GM12878 (cell line): ENCODE results near the gene DIMT1. TPM values are rescaled to one million over a fixed set of nuclear protein-coding genes. Genes with fewer than 3 reads are reported as not detected.

Source experiments
- ATAC-seq: fragments of 200-7000 bp; cut with Tn5 transposase; 3 replicates; pipeline ENCODE4 v1.9.1; 2020; ENCODE audit warnings: mild to moderate bottlenecking, moderate library complexity
- BruUV-seq: library from RNA; stranded (reverse); fragments of 400-500 nt; replicated peaks from 2 replicates; lab custom pipeline; 2021; lab: Mats Ljungman, UMichigan
- CTCF ChIA-PET: fragments of 300-600 bp; sonication (Branson Sonifier 250); formaldehyde crosslinking; extraction: SDS; loops from one replicate; lab custom pipeline; 2021; ENCODE audit warnings: inconsistent platforms; lab: Yijun Ruan, JAX
- POLR2A ChIA-PET: fragments of 350-600 bp; formaldehyde crosslinking; extraction: SDS; loops from one replicate; lab custom pipeline; 2021; ENCODE audit warnings: inconsistent platforms; lab: Charles Lee
- RAD21 ChIA-PET: fragments of 300-600 bp; sonication (Branson Sonifier 250); formaldehyde crosslinking; loops from one replicate; lab custom pipeline; 2023; ENCODE audit warnings: antibody characterized with exemption; ENCODE audit not compliant: unreplicated experiment; lab: Charles Lee
- SMC1A ChIA-PET: fragments of 300-600 bp; sonication (Branson Sonifier 250); formaldehyde crosslinking; loops from one replicate; lab custom pipeline; 2023; ENCODE audit not compliant: unreplicated experiment, uncharacterized antibody; lab: Charles Lee
- DNase-seq: peaks from one replicate; pipeline ENCODE4 v3.0.0-alpha.2; 2011; ENCODE audit warnings: low read depth, low spot score
- FAIRE-seq: peaks from 3 replicates; lab custom pipeline; 2011; peaks lifted over from hg19 to GRCh38; lab: Jason Lieb, UNC
- H2AFZ ChIP-seq: 2 replicates; pipeline ENCODE4 v1.6.0; 2011; ENCODE audit warnings: low read depth, low read length, control low read depth; ENCODE audit not compliant: control insufficient read depth
- H3K27ac ChIP-seq: 2 replicates; pipeline ENCODE4 v1.5.1; 2011; ENCODE audit warnings: control low read depth; ENCODE audit not compliant: control insufficient read depth, insufficient read depth
- H3K27me3 ChIP-seq, 2 experiments: replicated peaks in 1 of 2; 2 replicates each; pipeline versions ENCODE4 v1.6.0 to v1.6.1; 2011; ENCODE audit warnings: low read length in 1 of 2; ENCODE audit not compliant: control insufficient read depth in 2 of 2, insufficient read depth in 2 of 2
- H3K36me3 ChIP-seq, 2 experiments: 2 replicates each; pipeline ENCODE4 v1.5.1; 2011; ENCODE audit warnings: low read length in 1 of 2; ENCODE audit not compliant: control insufficient read depth in 2 of 2, insufficient read depth in 2 of 2
- H3K4me1 ChIP-seq: 2 replicates; pipeline ENCODE4 v1.6.1; 2011; ENCODE audit warnings: mild to moderate bottlenecking, low read length, moderate library complexity, mixed read lengths; ENCODE audit not compliant: control insufficient read depth, insufficient read depth
- H3K4me2 ChIP-seq: 2 replicates; pipeline ENCODE4 v1.6.0; 2011; ENCODE audit warnings: control low read depth; ENCODE audit not compliant: control insufficient read depth, insufficient read depth
- H3K4me3 ChIP-seq: fragments of 200-600 bp; sonication (generic); 2 replicates; pipeline ENCODE4 v1.5.1; 2016
- H3K79me2 ChIP-seq: 2 replicates; pipeline ENCODE4 v1.6.0; 2011; ENCODE audit warnings: low read length; ENCODE audit not compliant: control insufficient read depth, insufficient read depth
- H3K9ac ChIP-seq: 2 replicates; pipeline ENCODE4 v1.8.0; 2011; ENCODE audit warnings: low read length, control low read depth, mixed read lengths; ENCODE audit not compliant: control insufficient read depth, insufficient read depth
- H3K9me3 ChIP-seq: replicated peaks from 3 replicates; pipeline ENCODE4 v1.5.1; 2011; ENCODE audit warnings: mild to moderate bottlenecking, low read length; ENCODE audit not compliant: control insufficient read depth, insufficient read depth
- H4K20me1 ChIP-seq: 2 replicates; pipeline ENCODE4 v1.6.0; 2011; ENCODE audit not compliant: control insufficient read depth, insufficient read depth
- CBX5 ChIP-seq: sonication (generic); IDR thresholded peaks from 2 replicates; pipeline ENCODE4 v1.6.1; 2016; ENCODE audit warnings: low read depth, moderate library complexity, mild to moderate bottlenecking, inconsistent platforms
- CEBPB ChIP-seq, 2 experiments: fragments of 150-350 bp in 1 of 2; IDR thresholded peaks; 2 replicates each; pipeline ENCODE4 v1.6.1; 2012 to 2014; ENCODE audit warnings: low read depth in 2 of 2, low read length in 2 of 2, borderline replicate concordance in 1 of 2, inconsistent platforms in 1 of 2
- EED ChIP-seq: sonication (generic); IDR thresholded peaks from 2 replicates; pipeline ENCODE4 v1.6.1; 2016; ENCODE audit warnings: antibody characterized with exemption, low read depth
- EGR1 ChIP-seq, 2 experiments: IDR thresholded peaks; 1 replicate in 1 of 2; 2 replicates in 1 of 2; pipeline ENCODE4 v1.6.1; 2011 to 2012; ENCODE audit warnings: low read depth in 2 of 2, low read length in 2 of 2, borderline replicate concordance in 1 of 2, mild to moderate bottlenecking in 1 of 2, moderate library complexity in 1 of 2
- GATAD2B ChIP-seq: fragments of 450-650 bp; conservative IDR thresholded peaks from 2 replicates; pipeline ENCODE4 v1.6.1; 2017; ENCODE audit warnings: low read depth, mild to moderate bottlenecking, moderate library complexity
- IRF4 ChIP-seq: IDR thresholded peaks from 2 replicates; pipeline ENCODE4 v1.6.1; 2011; ENCODE audit warnings: low read depth, low read length
- MTA2 ChIP-seq: fragments of 450-650 bp; IDR thresholded peaks from 2 replicates; pipeline ENCODE4 v1.6.1; 2016; ENCODE audit warnings: low read depth, mild to moderate bottlenecking, moderate library complexity
- MYB ChIP-seq: fragments of 150-350 bp; IDR thresholded peaks from 2 replicates; pipeline ENCODE4 v1.6.1; 2014; ENCODE audit warnings: mild to moderate bottlenecking, low read depth, low read length, borderline replicate concordance
- PKNOX1 ChIP-seq: fragments of 450-650 bp; IDR thresholded peaks from 2 replicates; pipeline ENCODE4 v1.6.1; 2016; ENCODE audit warnings: mild to moderate bottlenecking
- PML ChIP-seq: IDR thresholded peaks from 2 replicates; pipeline ENCODE4 v1.6.1; 2012; ENCODE audit warnings: low read length, inconsistent platforms
- RELA ChIP-seq: fragments of 450-650 bp; IDR thresholded peaks from 2 replicates; pipeline ENCODE4 v1.8.0; 2014; ENCODE audit warnings: borderline replicate concordance; ENCODE audit not compliant: partially characterized antibody
- SMAD1 ChIP-seq: fragments of 450-650 bp; IDR thresholded peaks from 2 replicates; pipeline ENCODE4 v1.6.1; 2018; ENCODE audit warnings: mild to moderate bottlenecking, low read depth; ENCODE audit not compliant: partially characterized antibody
- SPI1 ChIP-seq: IDR thresholded peaks from 2 replicates; pipeline ENCODE4 v1.6.1; 2011; ENCODE audit warnings: low read depth, mild to moderate bottlenecking, low read length, moderate library complexity, borderline replicate concordance; ENCODE audit not compliant: insufficient read depth
- SREBF1 ChIP-seq: IDR thresholded peaks from 2 replicates; pipeline ENCODE4 v1.6.1; 2012; ENCODE audit warnings: mild to moderate bottlenecking, low read length
- ZBTB11 ChIP-seq: fragments of 450-650 bp; formaldehyde crosslinking; IDR thresholded peaks from 2 replicates; pipeline ENCODE4 v1.5.0; 2022; ENCODE audit warnings: mild to moderate bottlenecking, missing genetic modification characterization
- WGBS: methylation state at CpG from one replicate; pipeline ENCODE4 v1.1.6; 2016; ENCODE audit warnings: low lambda C conversion rate; ENCODE audit not compliant: insufficient replicate concordance, insufficient coverage; ENCODE audit errors: missing lambda C conversion rate; 5-methylcytosine and 5-hydroxymethylcytosine counted together
- in situ Hi-C: fragments of 300-500 bp; cut with MboI; formaldehyde crosslinking; loops from 9 replicates; pipeline ENCODE4 v1.14.3; 2018; ENCODE audit warnings: mixed read lengths
- intact Hi-C: fragments of 100-400 bp; cut with micrococcal nuclease; formaldehyde crosslinking; loops from one replicate; pipeline ENCODE4 v1.14.2; 2022; ENCODE audit not compliant: unreplicated experiment
- polyA plus RNA-seq, 11 experiments: library from polyadenylated mRNA; depleted of rRNA in 4 of 11; unstranded in 6 of 11; stranded (reverse) in 5 of 11; fragments of >200 nt; fragmentation: Nextera tagmentation in 4 of 11; fragmentation: Illumina TruSeq in 1 of 11; extraction: Ambion mirVana in 4 of 11; extraction: Trizol in 1 of 11; gene quantifications; 1 replicate in 1 of 11; 2 replicates in 10 of 11; pipeline versions ENCODE4 v1.2.1 to v1.2.3, GENCODE V29; 2011 to 2016; ENCODE audit warnings: inconsistent platforms in 2 of 11, missing spikeins in 2 of 11, low read depth in 1 of 11
- total RNA-seq, 4 experiments: library from RNA; depleted of rRNA in 3 of 4; stranded (reverse); fragments of >200 nt in 3 of 4; fragmentation: Illumina TruSeq in 1 of 4; extraction: Trizol in 1 of 4; gene quantifications; 2 replicates each; pipeline versions ENCODE4 v1.2.1 to v1.2.3, GENCODE V29; 2013 to 2021

Gene DIMT1
- total and polyA plus RNA-seq, 10 of the 15 experiments (the other 5 are each of a cell fraction or from before 2014, with no cell fraction given), result 19.0 to 66.2 (median 31.6) TPM

- TF ChIP-seq SMAD1, result no peak
- no peak for TF ChIP-seq EGR1 (IDR thresholded peaks at IDR 0.05; ENCODE audit: borderline replicate concordance in 1 of 2, low read depth in 2 of 2, low read length in 2 of 2)
- no peak for TF ChIP-seq MTA2
- no peak for TF ChIP-seq CEBPB (IDR thresholded peaks at IDR 0.05; ENCODE audit: borderline replicate concordance in 1 of 2, low read depth in 2 of 2, low read length in 2 of 2)
These were observed 9.0 kb upstream of the DIMT1 start, which contains the start of gene IPO11 (continued) for GRCh38 chr5:62412549-62413329.

GRCh38 chr5:62395210-62395950, 8.3 kb downstream of the DIMT1 start:
- in situ Hi-C loops, result no loop called here
- WGBS, result 87% methylated on average over 5 of the region's 5 CpGs
- TF ChIP-seq PKNOX1, result no peak
- no peak for TF ChIP-seq EED
- TF ChIP-seq MYB, result no peak
- TF ChIP-seq CBX5, result no peak
- no peak for TF ChIP-seq SPI1
- no peak for TF ChIP-seq ZBTB11 (CRISPR knock-in tag)
- TF ChIP-seq GATAD2B, result no peak
- TF ChIP-seq PML, result no peak
- no peak for TF ChIP-seq IRF4
- TF ChIP-seq RELA, result no peak
- TF ChIP-seq SREBF1, result no peak
- TF ChIP-seq, all 136 proteins: peak for 0
- no peaks in the 10 kb centered on the region for H3K4me1 ChIP-seq
- intact Hi-C loops, result no loop called here
- ChIA-PET POLR2A (interaction anchor here (0.7 to 1.2 kb wide), 2 partner anchors 9 to 10 kb away, joined by 3 to 4 read pairs; partner anchors contain the start of gene DIMT1), CTCF (interaction anchor here (0.9 kb wide), 1 partner anchor 19 kb away, joined by 3 read pairs; no protein-coding TSS in a partner anchor), RAD21 (no interaction called here), SMC1A (interaction anchor here (0.7 to 3.2 kb wide), 4 partner anchors 8 to 88 kb away, joined by 3 to 13 read pairs (median 6); partner anchors contain the start of genes DIMT1 and IPO11)
- peaks cover 0 to 2% of the 10 kb centered on the region in 2 experiments; a peak in 3 of 4 replicates for H3K36me3 ChIP-seq
- ATAC-seq (no peak), FAIRE-seq (no peak), DNase-seq (no peak)
- H3K4me2 ChIP-seq, result no peak overlapping the region
- no peaks in the 10 kb centered on the region for H3K27me3 ChIP-seq
- no TSS peak for BruUV-seq
- H3K9ac ChIP-seq, result no peak overlapping the region
- H3K9me3 ChIP-seq, result no peaks in the 10 kb centered on the region
- H2AFZ ChIP-seq, result no peak overlapping the region
- H3K4me3 ChIP-seq, result no peak overlapping the region
- H3K79me2 ChIP-seq, result no peaks in the 10 kb centered on the region
- H3K27ac ChIP-seq, result no peak overlapping the region
- no peaks in the 10 kb centered on the region for H4K20me1 ChIP-seq
